Mammary epithelial cell (primary cell): Measurements from ENCODE around the gene SERPINA12.

Experiments used
- EZH2 ChIP-seq: IDR thresholded peaks from 2 replicates; pipeline ENCODE4 v1.6.1; 2012; ENCODE audit warnings: low read length, inconsistent platforms, borderline replicate concordance
- TF ChIP-seq, protein P1 (sequence below), 2 donors: IDR thresholded peaks in 1 of 2; conservative IDR thresholded peaks in 1 of 2; 2 replicates each; pipeline ENCODE4 v1.5.1; 2011 to 2012; ENCODE audit warnings: inconsistent platforms in 2 of 2, low read length in 2 of 2, mild to moderate bottlenecking in 2 of 2, control low read depth in 1 of 2, low read depth in 1 of 2; ENCODE audit not compliant: insufficient read depth in 1 of 2; ENCODE audit errors: extremely low read depth in 1 of 2

DNA sequence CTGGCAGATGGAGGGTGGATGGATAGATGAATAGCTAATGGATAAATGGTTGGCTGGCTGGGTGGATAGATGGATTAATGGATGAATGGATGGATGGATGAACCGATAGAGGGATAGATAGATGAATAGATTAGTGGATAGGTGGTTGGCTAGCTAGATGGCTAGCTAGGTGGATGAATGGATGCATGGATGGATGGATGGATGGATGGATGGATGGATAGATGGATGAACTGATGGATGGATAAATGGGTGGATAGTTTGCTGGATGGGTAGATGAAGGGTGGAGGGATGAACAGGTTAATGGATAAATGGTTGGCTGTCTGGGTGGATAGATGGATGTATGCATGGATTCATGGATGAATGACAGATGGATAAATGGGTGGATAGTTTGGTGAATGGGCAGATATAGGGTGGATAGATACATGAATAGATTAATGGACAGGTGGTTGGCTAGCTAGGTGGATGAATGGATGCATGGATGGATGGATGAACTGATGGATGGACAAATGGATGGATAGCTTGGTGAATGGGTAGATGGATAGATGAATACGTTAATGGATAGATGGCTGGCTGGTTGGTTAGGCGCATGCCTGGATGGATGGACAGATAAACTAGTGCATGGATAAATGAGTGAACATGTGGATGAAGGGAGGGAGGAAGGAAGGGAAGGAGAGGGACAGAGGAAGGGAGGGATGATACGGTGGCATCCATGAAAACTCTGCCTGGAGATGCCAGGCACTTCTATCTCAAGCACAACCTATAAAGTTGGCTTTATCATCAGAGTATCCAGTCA, 41.3 kb downstream of the SERPINA12 start:
- TF ChIP-seq, protein P1, sequence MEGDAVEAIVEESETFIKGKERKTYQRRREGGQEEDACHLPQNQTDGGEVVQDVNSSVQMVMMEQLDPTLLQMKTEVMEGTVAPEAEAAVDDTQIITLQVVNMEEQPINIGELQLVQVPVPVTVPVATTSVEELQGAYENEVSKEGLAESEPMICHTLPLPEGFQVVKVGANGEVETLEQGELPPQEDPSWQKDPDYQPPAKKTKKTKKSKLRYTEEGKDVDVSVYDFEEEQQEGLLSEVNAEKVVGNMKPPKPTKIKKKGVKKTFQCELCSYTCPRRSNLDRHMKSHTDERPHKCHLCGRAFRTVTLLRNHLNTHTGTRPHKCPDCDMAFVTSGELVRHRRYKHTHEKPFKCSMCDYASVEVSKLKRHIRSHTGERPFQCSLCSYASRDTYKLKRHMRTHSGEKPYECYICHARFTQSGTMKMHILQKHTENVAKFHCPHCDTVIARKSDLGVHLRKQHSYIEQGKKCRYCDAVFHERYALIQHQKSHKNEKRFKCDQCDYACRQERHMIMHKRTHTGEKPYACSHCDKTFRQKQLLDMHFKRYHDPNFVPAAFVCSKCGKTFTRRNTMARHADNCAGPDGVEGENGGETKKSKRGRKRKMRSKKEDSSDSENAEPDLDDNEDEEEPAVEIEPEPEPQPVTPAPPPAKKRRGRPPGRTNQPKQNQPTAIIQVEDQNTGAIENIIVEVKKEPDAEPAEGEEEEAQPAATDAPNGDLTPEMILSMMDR (conservative IDR thresholded peaks at IDR 0.05 in 1 of 2, IDR thresholded peaks at IDR 0.05 in 1 of 2; ENCODE audit: extremely low read depth in 1 of 2, insufficient read depth in 1 of 2, low read depth in 1 of 2, low read length in 2 of 2) = no peak
- no peak for TF ChIP-seq EZH2
